ENCODE data around the gene PTER. TPM values are rescaled to one million over a fixed set of nuclear protein-coding genes. Genes with fewer than 3 reads are reported as not detected.

Gene PTER, protein sequence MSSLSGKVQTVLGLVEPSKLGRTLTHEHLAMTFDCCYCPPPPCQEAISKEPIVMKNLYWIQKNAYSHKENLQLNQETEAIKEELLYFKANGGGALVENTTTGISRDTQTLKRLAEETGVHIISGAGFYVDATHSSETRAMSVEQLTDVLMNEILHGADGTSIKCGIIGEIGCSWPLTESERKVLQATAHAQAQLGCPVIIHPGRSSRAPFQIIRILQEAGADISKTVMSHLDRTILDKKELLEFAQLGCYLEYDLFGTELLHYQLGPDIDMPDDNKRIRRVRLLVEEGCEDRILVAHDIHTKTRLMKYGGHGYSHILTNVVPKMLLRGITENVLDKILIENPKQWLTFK
- total RNA-seq, result 9.6 TPM

GRCh38 chr10:16436758-16437539 lies at the start of gene PTER:
PTER (plus strand) TSS chr10:16437010; CDS start chr10:16484385, 47,375 bp downstream.
- DNase-seq, result peak; percentile 95

DNA sequence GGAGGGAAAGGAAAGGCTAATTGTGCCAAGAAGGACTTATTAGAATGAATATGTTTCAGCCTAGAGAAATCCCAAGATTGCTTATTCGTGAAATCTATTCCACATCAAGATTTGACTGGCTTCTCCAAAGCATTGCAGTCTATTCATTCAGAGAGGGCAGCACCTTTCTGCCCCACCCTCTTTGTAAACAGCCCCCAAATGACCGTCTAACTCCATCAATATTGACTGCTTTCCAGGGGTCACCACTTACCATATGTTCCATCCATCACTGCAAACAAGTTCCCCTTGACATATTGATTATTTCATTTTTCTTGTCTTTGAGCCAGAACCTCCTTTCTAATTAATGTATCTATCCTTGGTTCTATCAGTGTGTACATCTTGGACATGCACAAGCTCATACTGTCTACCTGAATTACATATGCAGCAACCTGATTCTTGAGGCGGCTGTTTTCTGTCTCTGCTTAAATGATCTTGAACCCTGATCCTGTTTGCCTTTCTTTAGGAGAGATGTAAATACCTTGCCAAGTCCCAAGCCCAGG lies 44.2 kb upstream of the PTER start:
- peak; percentile 2 for DNase-seq

DNA sequence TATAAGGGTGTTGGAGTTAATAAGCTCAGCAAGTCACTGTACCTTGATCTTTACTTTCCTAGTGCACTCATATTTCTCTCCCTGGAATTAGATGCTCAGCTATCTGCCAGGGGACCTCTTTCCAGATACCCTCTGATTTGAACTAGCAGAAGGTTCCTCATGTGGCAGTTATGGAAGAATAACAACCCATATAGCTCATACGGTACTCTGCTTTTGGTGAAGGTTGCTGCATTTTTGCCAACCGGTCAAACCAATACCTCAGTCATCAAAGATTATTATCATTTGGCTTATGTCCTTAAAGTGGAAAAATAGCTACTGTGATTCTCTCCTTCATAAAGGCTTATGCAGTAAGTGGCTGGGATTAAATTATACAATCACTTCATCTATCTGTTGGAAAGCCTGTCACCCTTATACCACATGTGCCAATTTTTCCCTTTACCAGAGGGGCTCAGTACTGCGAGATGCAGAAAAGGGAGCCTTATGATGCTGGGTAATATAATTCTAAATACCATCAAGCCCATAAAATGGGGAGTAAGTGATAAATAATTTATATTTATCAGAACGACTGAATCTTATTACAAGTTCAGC lies 43.4 kb upstream of the PTER start:
- no peak for DNase-seq

- no peak for DNase-seq
Measured at GRCh38 chr10:16401416-16401815, 35.4 kb upstream of the PTER start.

- no peak for DNase-seq
Measured at GRCh38 chr10:16408379-16408778, 28.4 kb upstream of the PTER start.

- no peak for DNase-seq
Measured at GRCh38 chr10:16417341-16417740, 19.5 kb upstream of the PTER start.

DNA sequence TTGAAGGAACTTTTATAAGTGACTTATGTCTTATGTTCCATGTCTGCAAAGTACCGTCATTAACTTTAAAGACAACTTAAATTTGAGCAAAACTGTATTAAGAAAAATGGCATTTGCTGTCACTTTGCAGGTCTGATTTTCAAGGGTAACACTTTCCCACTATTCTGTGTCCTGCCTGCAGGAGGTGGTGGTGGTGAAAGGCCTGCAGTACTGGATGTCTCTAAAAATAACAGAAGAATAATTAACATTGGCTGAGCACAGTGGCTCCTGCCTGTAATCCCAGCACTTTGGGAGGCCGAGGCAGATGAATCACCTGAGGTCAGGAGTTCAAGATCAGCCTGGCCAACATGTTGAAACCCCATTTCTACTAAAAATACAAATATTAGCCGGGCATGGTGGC lies 13.2 kb upstream of the PTER start:
- DNase-seq, result no peak

DNA sequence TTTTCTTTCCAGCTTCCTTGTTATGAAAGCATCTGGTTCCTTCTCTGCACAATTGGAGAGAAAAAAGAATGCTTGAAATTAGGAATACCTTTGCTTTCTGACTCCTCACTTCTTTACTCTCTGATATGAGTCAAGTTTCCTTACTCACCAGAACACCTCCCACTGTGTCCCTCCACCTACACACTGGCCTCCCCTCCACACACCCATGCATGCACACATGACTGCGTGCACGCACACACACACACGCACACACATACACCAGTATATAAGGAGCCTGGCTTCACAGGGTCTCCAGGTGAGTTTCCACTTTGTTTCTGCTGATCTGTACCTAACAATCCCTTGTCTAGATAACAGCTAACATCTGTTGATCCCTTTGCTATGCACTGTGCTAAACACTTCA lies 11.4 kb upstream of the PTER start:
- DNase-seq, result no peak

DNA sequence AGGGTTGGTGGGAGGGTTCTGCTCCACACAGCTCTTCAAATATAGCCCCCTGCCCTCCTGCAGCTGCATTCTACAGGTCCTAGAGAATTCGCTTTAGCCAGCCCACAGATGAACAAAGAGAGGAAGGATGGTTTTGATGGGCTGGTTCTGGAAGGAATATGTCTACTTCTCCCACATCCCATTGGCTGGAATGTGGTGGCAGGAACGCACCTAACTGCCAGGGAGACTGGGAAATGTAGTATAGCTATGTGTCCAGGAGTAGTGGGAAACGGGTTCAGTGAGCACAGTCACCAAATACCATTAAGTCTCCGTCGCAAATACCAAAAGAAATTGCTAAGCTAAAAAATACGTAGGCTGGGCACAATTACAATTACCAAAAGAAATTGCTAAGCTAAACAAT lies 7.3 kb upstream of the PTER start:
- no peak for DNase-seq

GRCh38 chr10:16436367-16436757 lies 448 bp upstream of the PTER start:
- peak; percentile 43 for DNase-seq

GRCh38 chr10:16437540-16437894 lies 707 bp downstream of the PTER start:
- DNase-seq, result no peak

GRCh38 chr10:16439295-16439694 lies 2.5 kb downstream of the PTER start:
- no peak for DNase-seq

- no peak for DNase-seq
Measured at GRCh38 chr10:16440396-16441133, 3.8 kb downstream of the PTER start.

DNA sequence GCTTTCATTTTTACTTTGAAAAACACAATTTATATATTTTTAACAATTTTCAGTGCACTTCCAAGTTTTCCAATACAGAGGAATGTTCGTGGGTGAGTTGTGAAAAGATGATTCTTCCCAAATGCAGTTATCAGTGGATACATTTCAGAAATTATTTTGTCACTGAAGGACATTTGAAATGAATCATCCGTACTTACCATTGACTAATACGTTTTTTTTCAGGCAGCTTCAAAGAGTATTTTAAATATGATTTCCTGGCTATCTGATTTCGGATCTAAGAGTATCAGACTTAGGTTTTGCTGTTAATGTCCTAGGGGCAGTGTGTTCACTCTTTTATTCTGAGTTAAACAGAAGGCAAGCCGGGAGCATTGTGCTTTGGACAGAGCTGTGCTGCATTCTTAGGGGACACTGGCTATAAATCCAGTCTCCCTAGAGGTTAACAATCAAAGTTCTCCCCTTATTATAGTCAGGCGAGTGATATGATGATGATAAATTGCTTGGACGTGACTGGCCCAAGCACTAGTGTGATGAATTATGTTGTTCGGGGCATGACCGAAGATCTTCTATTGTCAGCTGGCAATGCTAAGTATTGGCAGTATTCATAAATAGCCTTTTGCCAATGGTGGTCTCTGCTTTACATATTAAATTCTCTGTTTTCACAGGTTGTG lies 4.5 kb downstream of the PTER start:
- no peak for DNase-seq

- DNase-seq, result no peak
Measured at GRCh38 chr10:16442914-16443313, 6.1 kb downstream of the PTER start.

DNA sequence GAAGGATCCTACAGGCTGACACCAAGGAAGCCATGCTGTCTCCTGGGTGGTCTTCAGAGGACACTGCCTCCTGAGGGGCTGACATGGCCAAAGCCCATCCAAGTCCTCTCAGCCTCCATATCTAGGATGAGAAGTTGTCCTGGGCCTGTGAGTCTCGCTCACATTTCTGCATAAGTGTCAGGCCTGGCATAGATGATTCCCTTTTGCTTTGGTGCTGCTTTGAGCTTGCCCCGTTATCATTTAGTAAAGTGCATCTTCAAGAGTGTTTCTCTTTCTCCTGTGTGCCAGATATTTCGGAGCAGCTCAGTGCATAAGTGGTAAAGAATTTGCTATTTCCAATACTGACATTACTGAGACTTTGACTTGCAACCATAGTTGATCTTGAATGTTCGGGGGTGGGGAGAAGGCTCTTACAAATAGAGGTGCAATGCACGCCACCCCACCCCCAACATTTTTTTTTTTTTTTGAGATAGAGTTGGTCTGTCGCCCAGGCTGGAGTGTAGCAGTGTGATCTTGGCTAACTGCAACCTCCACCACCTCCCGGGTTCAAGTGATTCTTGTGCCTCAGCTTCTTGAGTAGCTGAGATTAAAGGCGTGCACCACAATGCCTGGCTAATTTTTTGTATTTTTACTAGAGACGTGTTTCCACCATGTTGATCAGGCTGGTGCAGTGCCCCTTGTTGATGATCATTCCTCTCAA lies 9.1 kb downstream of the PTER start:
- DNase-seq, result no peak

GRCh38 chr10:16449454-16449853 lies 12.6 kb downstream of the PTER start:
- no peak for DNase-seq

DNA sequence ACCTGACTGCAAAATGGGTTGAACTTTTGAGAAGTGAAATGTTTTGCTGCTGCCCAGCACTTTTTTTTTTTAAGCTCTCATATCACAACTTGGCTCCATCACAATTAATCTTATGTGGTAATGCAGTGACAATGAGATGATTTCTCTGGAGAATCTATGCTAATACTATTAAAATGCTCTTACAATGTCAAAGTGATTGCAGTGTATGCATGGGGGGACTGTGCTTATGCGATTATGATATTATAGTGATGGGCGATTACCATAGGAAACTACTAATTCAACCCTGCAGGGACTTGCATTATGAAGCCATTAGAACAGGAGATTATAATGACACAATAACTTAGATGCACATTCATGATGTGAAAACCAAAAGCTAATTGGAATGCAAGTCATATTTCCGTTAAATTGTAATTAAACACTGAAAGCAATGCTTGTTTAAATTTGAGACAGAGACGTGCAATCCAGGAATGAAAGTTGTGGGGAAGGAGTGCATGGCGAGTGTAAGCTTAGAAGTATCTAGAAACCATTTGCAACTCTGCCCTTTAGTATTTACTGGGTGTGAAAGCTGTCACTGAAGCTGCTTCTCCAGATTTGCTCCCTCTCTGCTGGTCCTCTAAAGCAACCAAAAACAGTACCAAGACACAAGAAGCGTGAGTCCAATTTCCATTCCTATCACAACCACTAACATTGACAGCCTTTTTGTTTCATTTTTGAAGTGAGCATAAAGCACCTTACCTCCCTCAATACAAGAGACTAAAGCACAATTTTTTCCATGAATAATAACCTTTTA lies 21.6 kb downstream of the PTER start:
- peak; percentile 19 for DNase-seq

DNA sequence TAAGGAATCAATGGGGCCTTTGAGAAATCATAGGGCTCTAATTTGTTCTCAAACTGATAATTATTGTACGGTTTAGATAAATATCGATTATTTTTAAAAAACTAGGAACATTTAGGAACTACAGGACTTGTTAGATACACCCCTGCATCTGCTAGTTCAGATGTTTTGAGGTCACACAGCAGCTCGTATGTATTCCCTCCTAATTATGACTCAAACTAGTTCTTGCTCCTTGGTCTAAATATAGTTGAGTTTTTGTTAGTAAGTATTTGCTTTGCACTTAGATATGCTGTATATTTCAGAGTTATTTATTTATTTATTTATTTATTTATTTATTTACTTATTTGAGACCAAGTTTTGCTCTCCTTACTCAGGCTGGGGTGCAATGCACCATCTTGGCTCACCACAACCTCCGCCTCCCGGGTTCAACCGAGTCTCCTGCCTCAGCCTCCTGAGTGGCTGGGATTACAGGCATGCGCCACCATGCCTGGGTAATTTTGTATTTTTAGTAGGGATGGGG lies 22.7 kb downstream of the PTER start:
- DNase-seq, result no peak

DNA sequence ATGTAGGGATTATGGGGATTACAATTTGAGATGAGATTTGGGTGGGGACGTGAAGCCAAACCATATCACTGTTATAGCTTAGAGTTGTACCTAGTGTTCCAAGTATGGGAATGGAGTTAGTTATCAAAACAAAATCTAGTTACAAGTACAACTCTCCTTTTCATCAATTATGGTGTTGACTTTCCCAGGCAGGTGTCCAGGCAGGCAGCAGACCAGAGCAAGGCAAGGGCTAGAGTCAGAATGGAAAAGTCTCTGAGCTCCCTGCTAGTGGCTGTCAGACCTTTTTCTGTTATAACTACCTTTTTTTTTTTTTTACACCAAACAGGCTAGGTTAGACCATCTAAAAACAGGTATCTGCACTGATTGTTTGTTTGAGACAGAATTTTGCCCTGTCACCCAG lies 29.2 kb downstream of the PTER start:
- DNase-seq, result no peak
